Astrocyte of the spinal cord (primary cell): ENCODE results near the gene NECTIN1.

Source experiments
- DNase-seq: peaks from one replicate; pipeline ENCODE4 v3.0.0; 2011; ENCODE audit warnings: low read depth, low spot score
- H3K4me3 ChIP-seq: 2 replicates; pipeline ENCODE4 v1.5.1; 2011; ENCODE audit warnings: low read depth, mild to moderate bottlenecking, low read length, moderate library complexity
- CTCF ChIP-seq: IDR thresholded peaks from 2 replicates; pipeline ENCODE4 v1.5.1; 2012; ENCODE audit warnings: low read depth, mild to moderate bottlenecking, low read length, inconsistent platforms
- in situ Hi-C: cut with HindIII; loops from 2 replicates; pipeline ENCODE4 v1.10.0; 2017; ENCODE audit warnings: low sequenced_read_pairs

The NECTIN1 gene

GRCh38 chr11:119668676-119669075 lies 60.3 kb downstream of the NECTIN1 start:
- in situ Hi-C loops: no loop called here
- no peak overlapping the region for H3K4me3 ChIP-seq
- no peak for TF ChIP-seq CTCF
- DNase-seq: no peak

- TF ChIP-seq CTCF: peak; percentile 91
- in situ Hi-C loops: no loop called here
- no peak overlapping the region for H3K4me3 ChIP-seq
- DNase-seq: peak; percentile 55
Measured at GRCh38 chr11:119666463-119667131, 62.4 kb downstream of the NECTIN1 start.

- in situ Hi-C loops: no loop called here
- no peak overlapping the region for H3K4me3 ChIP-seq
- DNase-seq: no peak
- TF ChIP-seq CTCF: no peak
Measured at GRCh38 chr11:119666061-119666460, 62.9 kb downstream of the NECTIN1 start.

- no peak for TF ChIP-seq CTCF
- DNase-seq: no peak
- no peak overlapping the region for H3K4me3 ChIP-seq
- in situ Hi-C loops: no loop called here
Measured at GRCh38 chr11:119664701-119665420, 64.1 kb downstream of the NECTIN1 start.

GRCh38 chr11:119664063-119664572 lies 64.9 kb downstream of the NECTIN1 start:
- in situ Hi-C loops: no loop called here
- no peak for TF ChIP-seq CTCF
- DNase-seq: no peak
- H3K4me3 ChIP-seq: no peak overlapping the region

- H3K4me3 ChIP-seq: no peak overlapping the region
- no peak for DNase-seq
- in situ Hi-C loops: no loop called here
- TF ChIP-seq CTCF: no peak
Measured at GRCh38 chr11:119663279-119663678, 65.7 kb downstream of the NECTIN1 start.
